Tibial nerve (tissue), 4 donors: ENCODE results near the gene FBXL7. TPM values are rescaled to one million over a fixed set of nuclear protein-coding genes. Genes with fewer than 3 reads are reported as not detected.

Experiments used
- DNase-seq, 2 donors: peaks; one replicate each; pipeline ENCODE4 v3.0.0-alpha.2; 2019; ENCODE audit warnings: low spot score in 2 of 2
- H3K27ac ChIP-seq, 4 donors: fragments of 200-600 bp; sonication (generic) in 3 of 4; one replicate each; pipeline ENCODE4 v1.5.1; 2017 to 2019; ENCODE audit warnings: mild to moderate bottlenecking in 1 of 4
- H3K27me3 ChIP-seq, 2 donors: fragments of 200-600 bp; sonication (generic) in 1 of 2; one replicate each; pipeline versions ENCODE4 v1.5.1 to v1.6.0; 2017 to 2019
- H3K36me3 ChIP-seq, 3 donors: fragments of 200-600 bp; sonication (generic); one replicate each; pipeline ENCODE4 v1.5.1; 2018 to 2019
- H3K4me1 ChIP-seq, 4 donors: fragments of 200-600 bp; sonication (generic) in 3 of 4; one replicate each; pipeline ENCODE4 v1.5.1; 2017 to 2019
- H3K4me3 ChIP-seq, 4 donors: fragments of 200-600 bp; sonication (generic) in 3 of 4; one replicate each; pipeline ENCODE4 v1.5.1; 2017 to 2019; ENCODE audit warnings: mild to moderate bottlenecking in 1 of 4, moderate library complexity in 1 of 4
- H3K9me3 ChIP-seq, 4 donors: fragments of 200-600 bp; sonication (generic) in 3 of 4; one replicate each; pipeline ENCODE4 v1.5.1; 2017 to 2019
- CTCF ChIP-seq, 5 experiments: fragments of 200-600 bp in 3 of 5; fragments of 450-650 bp in 2 of 5; sonication (generic) in 3 of 5; IDR thresholded peaks; one replicate each; pipeline ENCODE4 v1.5.1; 2016 to 2019; ENCODE audit warnings: antibody characterized with exemption in 5 of 5, mild to moderate bottlenecking in 3 of 5, moderate library complexity in 2 of 5
- EP300 ChIP-seq, 2 donors: sonication (generic); formaldehyde crosslinking; IDR thresholded peaks; one replicate each; pipeline ENCODE4 v1.6.1; 2017; ENCODE audit warnings: antibody characterized with exemption in 2 of 2, mild to moderate bottlenecking in 1 of 2
- POLR2A ChIP-seq, 2 donors: fragments of 450-650 bp; IDR thresholded peaks; one replicate each; pipeline ENCODE4 v1.6.1; 2017; ENCODE audit warnings: antibody characterized with exemption in 2 of 2, mild to moderate bottlenecking in 2 of 2, moderate library complexity in 2 of 2
- WGBS, 2 donors: methylation state at CpG; one replicate each; pipeline ENCODE4 v1.1.5; 2018; 5-methylcytosine and 5-hydroxymethylcytosine counted together
- total RNA-seq, 4 donors: library from RNA; depleted of rRNA; stranded (reverse); fragments of >200 nt; gene quantifications; one replicate each; pipeline ENCODE4 v1.1.0, GENCODE V29; 2016

FBXL7 gene
- total RNA-seq, 4 donors from 2014 or later = 33.6 to 54.5 (median 40.9) TPM

GRCh38 chr5:15459200-15459599, 40.8 kb upstream of the FBXL7 start:
- Histone ChIP-seq H3K4me1 (no peaks in the 10 kb centered on the region), H3K36me3 (no peaks in the 10 kb centered on the region), H3K27ac (no peak overlapping the region), H3K4me3 (no peak overlapping the region), H3K9me3 (peaks cover 0 to 10% (median 0%) of the 10 kb centered on the region in 4 donors), H3K27me3 (no peaks in the 10 kb centered on the region)
- WGBS, 2 donors = 83 to 94% methylated on average over 1 of the region's 1 CpG
- no peak for DNase-seq
- no peak for TF ChIP-seq EP300 (IDR thresholded peaks at IDR 0.05)
- TF ChIP-seq CTCF (IDR thresholded peaks at IDR 0.05) = no peak
- no peak for TF ChIP-seq POLR2A (IDR thresholded peaks at IDR 0.05)

GRCh38 chr5:15463231-15463980, 36.6 kb upstream of the FBXL7 start:
- H3K9me3 ChIP-seq = peaks cover 0 to 9% (median 0%) of the 10 kb centered on the region in 4 donors
- no peak for TF ChIP-seq POLR2A (IDR thresholded peaks at IDR 0.05)
- TF ChIP-seq EP300 (IDR thresholded peaks at IDR 0.05) = no peak
- peak in 2 of 5 experiments; percentile 10 to 29 for TF ChIP-seq CTCF (IDR thresholded peaks at IDR 0.05)
- no peaks in the 10 kb centered on the region for H3K4me1 ChIP-seq
- WGBS, 2 donors = 60 to 67% methylated on average over 3 of the region's 3 CpGs
- H3K27me3 ChIP-seq = no peaks in the 10 kb centered on the region
- no peak overlapping the region for H3K27ac ChIP-seq
- no peak for DNase-seq
- H3K36me3 ChIP-seq = no peaks in the 10 kb centered on the region
- no peak overlapping the region for H3K4me3 ChIP-seq

- DNase-seq = no peak
- peaks cover 0 to 12% (median 0%) of the 10 kb centered on the region in 4 donors for H3K9me3 ChIP-seq
- H3K27ac ChIP-seq = no peak overlapping the region
- 93 to 94% methylated on average over 8 of the region's 8 CpGs for WGBS, 2 donors
- H3K36me3 ChIP-seq = no peaks in the 10 kb centered on the region
- H3K27me3 ChIP-seq = no peaks in the 10 kb centered on the region
- TF ChIP-seq CTCF (IDR thresholded peaks at IDR 0.05) (no peak), EP300 (IDR thresholded peaks at IDR 0.05) (no peak), POLR2A (IDR thresholded peaks at IDR 0.05) (no peak)
- no peaks in the 10 kb centered on the region for H3K4me1 ChIP-seq
- no peak overlapping the region for H3K4me3 ChIP-seq
Measured at GRCh38 chr5:15472116-15472515, 27.9 kb upstream of the FBXL7 start.

- no peak overlapping the region for H3K4me3 ChIP-seq
- no peaks in the 10 kb centered on the region for H3K36me3 ChIP-seq
- H3K27me3 ChIP-seq = no peaks in the 10 kb centered on the region
- peaks cover 0 to 12% (median 0%) of the 10 kb centered on the region in 4 donors for H3K9me3 ChIP-seq
- no peaks in the 10 kb centered on the region for H3K4me1 ChIP-seq
- no peak for DNase-seq
- TF ChIP-seq POLR2A (IDR thresholded peaks at IDR 0.05) (no peak), CTCF (IDR thresholded peaks at IDR 0.05) (no peak), EP300 (IDR thresholded peaks at IDR 0.05) (no peak)
- no peak overlapping the region for H3K27ac ChIP-seq
Measured at GRCh38 chr5:15474143-15474719, 25.7 kb upstream of the FBXL7 start.

GRCh38 chr5:15475367-15475766, 24.6 kb upstream of the FBXL7 start:
- Histone ChIP-seq H3K9me3 (peaks cover 0 to 2% (median 0%) of the 10 kb centered on the region in 4 donors), H3K27me3 (no peaks in the 10 kb centered on the region), H3K27ac (no peak overlapping the region), H3K4me1 (no peaks in the 10 kb centered on the region), H3K36me3 (no peaks in the 10 kb centered on the region), H3K4me3 (no peak overlapping the region)
- no peak for DNase-seq
- WGBS, 2 donors = 85 to 86% methylated on average over 7 of the region's 7 CpGs
- no peak for TF ChIP-seq EP300 (IDR thresholded peaks at IDR 0.05)
- no peak for TF ChIP-seq CTCF (IDR thresholded peaks at IDR 0.05)
- no peak for TF ChIP-seq POLR2A (IDR thresholded peaks at IDR 0.05)
